Spleen (tissue), 7 donors: ENCODE measurements around the gene RRBP1.

Experiments used
- CTCF ChIP-seq, 11 experiments: fragments of 200-600 bp in 7 of 11; fragments of 450-650 bp in 4 of 11; sonication (generic) in 4 of 11; IDR thresholded peaks in 8 of 11; conservative IDR thresholded peaks in 3 of 11; 1 replicate in 7 of 11; 2 replicates in 4 of 11; pipeline versions ENCODE4 v1.4.0 to v1.8.0; 2016 to 2021; ENCODE audit warnings: antibody characterized with exemption in 11 of 11, inconsistent platforms in 4 of 11, mild to moderate bottlenecking in 1 of 11
- POLR2A ChIP-seq, 3 donors: fragments of 450-650 bp; IDR thresholded peaks; one replicate each; pipeline ENCODE4 v1.5.1; 2017; ENCODE audit warnings: antibody characterized with exemption in 3 of 3, mild to moderate bottlenecking in 1 of 3
- POLR2AphosphoS5 ChIP-seq, 3 donors: sonication (generic); formaldehyde crosslinking; IDR thresholded peaks; one replicate each; pipeline ENCODE4 v1.5.1; 2017; ENCODE audit warnings: antibody characterized with exemption in 3 of 3
- donor health status: DM: no; HTN: no; CAD: no; lungs with moderate emphysema.
- donor health status: DM: no; HTN: no; CAD: no.
- donor health status: DM: no; HTN: no; CAD: no.

- TF ChIP-seq CTCF (IDR thresholded peaks at IDR 0.05 in 8 of 11, conservative IDR thresholded peaks at IDR 0.05 in 3 of 11) (no peak), POLR2AphosphoS5 (IDR thresholded peaks at IDR 0.05) (no peak), POLR2A (IDR thresholded peaks at IDR 0.05) (no peak)
Observed at GRCh38 chr20:17710379-17711266, 28.6 kb upstream of the RRBP1 start.
